Ascending aorta (tissue), 2 donors: Measurements from ENCODE around the gene MCM9. TPM values are rescaled to one million over a fixed set of nuclear protein-coding genes. Genes with fewer than 3 reads are reported as not detected.
"Not testable (repeated sequence)": the region's sequence is repeated elsewhere in the genome, so short reads cannot be mapped to it uniquely, and the experiment has no call there.

Experiments
- DNase-seq, 2 donors: peaks; one replicate each; pipeline ENCODE4 v3.0.0-alpha.2; 2019; ENCODE audit warnings: low spot score in 2 of 2
- H3K27ac ChIP-seq, 2 donors: fragments of 200-600 bp; sonication (generic); one replicate each; pipeline ENCODE4 v1.5.1; 2016 to 2017; ENCODE audit warnings: mild to moderate bottlenecking in 1 of 2
- H3K27me3 ChIP-seq: fragments of 200-600 bp; sonication (generic); one replicate; pipeline ENCODE4 v1.5.1; 2017
- H3K36me3 ChIP-seq, 2 donors: fragments of 200-600 bp; sonication (generic); one replicate each; pipeline ENCODE4 v1.5.1; 2016
- H3K4me1 ChIP-seq, 2 donors: fragments of 200-600 bp; sonication (generic); one replicate each; pipeline ENCODE4 v1.5.1; 2016 to 2017; ENCODE audit warnings: mild to moderate bottlenecking in 1 of 2
- H3K4me3 ChIP-seq, 2 donors: fragments of 200-600 bp; sonication (generic); one replicate each; pipeline ENCODE4 v1.5.1; 2016 to 2017; ENCODE audit warnings: mild to moderate bottlenecking in 1 of 2
- H3K9me3 ChIP-seq, 2 donors: fragments of 200-600 bp; sonication (generic); one replicate each; pipeline ENCODE4 v1.5.1; 2016
- CTCF ChIP-seq, 3 experiments: fragments of 200-600 bp in 2 of 3; fragments of 450-650 bp in 1 of 3; sonication (generic) in 2 of 3; IDR thresholded peaks; one replicate each; pipeline ENCODE4 v1.5.1; 2016 to 2019; ENCODE audit warnings: antibody characterized with exemption in 3 of 3, mild to moderate bottlenecking in 1 of 3, moderate library complexity in 1 of 3
- intact Hi-C: fragments of 100-400 bp; cut with DNase I; formaldehyde crosslinking; loops from one replicate; pipeline ENCODE4 v1.15.1; 2023
- total RNA-seq: library from RNA; depleted of rRNA; stranded (reverse); fragments of >200 nt; gene quantifications from one replicate; pipeline ENCODE4 v1.1.0, GENCODE V29; 2016

MCM9 gene
- total RNA-seq, 1 donor from 2014 or later, result 5.5 TPM

DNA sequence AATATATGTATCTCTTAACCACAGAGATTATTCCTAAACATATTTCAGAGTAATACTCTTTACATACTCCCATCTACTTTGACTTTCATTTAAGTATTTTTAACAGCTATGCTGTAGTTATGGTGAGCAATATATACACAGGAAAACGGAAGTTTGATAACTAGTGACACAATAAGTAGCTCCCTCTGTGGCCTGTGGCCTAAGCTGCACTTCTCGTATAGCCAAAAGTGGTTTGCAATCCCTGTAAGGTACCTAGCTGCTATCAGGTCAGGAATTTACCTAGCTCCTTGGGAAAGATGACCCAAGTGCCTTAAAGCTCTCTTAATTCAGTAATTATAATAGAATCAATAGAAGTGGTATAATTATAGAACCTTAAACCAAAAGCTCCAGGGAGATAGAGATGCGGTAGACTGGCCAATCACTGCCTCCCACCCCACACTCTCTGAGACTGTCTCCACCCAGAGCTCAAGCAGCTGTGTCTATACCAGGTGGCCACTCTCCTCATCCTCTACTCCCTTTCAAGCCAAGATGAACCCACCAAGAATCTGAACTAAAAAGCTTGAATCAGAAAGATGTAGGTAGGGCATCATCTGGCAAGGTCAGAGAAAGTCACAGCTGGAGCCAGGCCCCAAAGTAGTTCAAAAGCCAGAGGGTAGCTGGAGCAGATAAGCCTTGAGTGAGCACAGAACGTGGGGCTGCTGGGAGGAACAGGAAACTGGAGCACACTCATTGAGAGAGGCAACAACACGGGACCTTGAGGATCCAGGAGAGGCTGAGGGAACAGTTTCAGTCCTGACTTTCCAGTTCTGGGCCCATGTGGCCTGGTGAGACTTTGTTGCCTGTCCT lies 125.9 kb downstream of the MCM9 start:
- Histone ChIP-seq H3K9me3 (no peaks in the 10 kb centered on the region), H3K36me3 (peaks cover 0 to 6% of the 10 kb centered on the region in 2 donors), H3K27me3 (no peaks in the 10 kb centered on the region), H3K4me3 (no peak overlapping the region), H3K27ac (no peak overlapping the region), H3K4me1 (no peaks in the 10 kb centered on the region)
- no peak for DNase-seq
- intact Hi-C loops, result no loop called here
- no peak for TF ChIP-seq CTCF (IDR thresholded peaks at IDR 0.05)

DNA sequence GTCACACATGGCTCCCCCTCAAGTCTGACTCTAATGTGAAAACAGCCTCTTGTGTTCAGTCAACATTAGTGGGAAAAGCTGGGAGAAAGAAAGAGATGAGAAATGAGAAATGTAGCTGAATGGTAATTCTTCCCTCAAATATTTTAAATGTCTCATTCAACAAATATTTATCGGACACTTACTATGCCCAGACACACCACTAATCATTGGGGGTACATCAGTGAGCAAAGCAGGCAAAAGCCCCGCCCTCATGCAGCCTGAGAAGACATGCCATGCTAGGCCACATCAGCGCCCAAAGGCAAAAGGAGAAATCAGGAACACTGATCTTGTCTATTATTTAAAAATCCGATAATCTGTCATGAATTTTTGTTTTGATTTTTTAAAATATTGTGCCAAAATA lies 130.9 kb downstream of the MCM9 start:
- no peaks in the 10 kb centered on the region for H3K27me3 ChIP-seq
- TF ChIP-seq CTCF (IDR thresholded peaks at IDR 0.05), result no peak
- intact Hi-C loops, result loop anchor here (5.0 kb wide), 1 partner anchor 292 kb away; no protein-coding TSS in a partner anchor

GRCh38 chr6:118801257-118801656 lies 133.7 kb downstream of the MCM9 start:
- intact Hi-C loops, result loop anchor here (5.0 kb wide), 1 partner anchor 289 kb away; no protein-coding TSS in a partner anchor
- Histone ChIP-seq H3K36me3 (no peaks in the 10 kb centered on the region), H3K9me3 (no peaks in the 10 kb centered on the region), H3K4me3 (no peak overlapping the region), H3K27me3 (no peaks in the 10 kb centered on the region), H3K4me1 (peaks cover 0 to 3% of the 10 kb centered on the region in 2 donors), H3K27ac (no peak overlapping the region)
- no peak for DNase-seq
- TF ChIP-seq CTCF (IDR thresholded peaks at IDR 0.05), result no peak

More for the DNA sequence above, 130.9 kb downstream of the MCM9 start:
- no peak overlapping the region for H3K4me3 ChIP-seq
- no peaks in the 10 kb centered on the region for H3K36me3 ChIP-seq
- H3K4me1 ChIP-seq, result peaks cover 0 to 3% of the 10 kb centered on the region in 2 donors
- no peak overlapping the region for H3K27ac ChIP-seq
- no peaks in the 10 kb centered on the region for H3K9me3 ChIP-seq
- DNase-seq, result no peak

DNA sequence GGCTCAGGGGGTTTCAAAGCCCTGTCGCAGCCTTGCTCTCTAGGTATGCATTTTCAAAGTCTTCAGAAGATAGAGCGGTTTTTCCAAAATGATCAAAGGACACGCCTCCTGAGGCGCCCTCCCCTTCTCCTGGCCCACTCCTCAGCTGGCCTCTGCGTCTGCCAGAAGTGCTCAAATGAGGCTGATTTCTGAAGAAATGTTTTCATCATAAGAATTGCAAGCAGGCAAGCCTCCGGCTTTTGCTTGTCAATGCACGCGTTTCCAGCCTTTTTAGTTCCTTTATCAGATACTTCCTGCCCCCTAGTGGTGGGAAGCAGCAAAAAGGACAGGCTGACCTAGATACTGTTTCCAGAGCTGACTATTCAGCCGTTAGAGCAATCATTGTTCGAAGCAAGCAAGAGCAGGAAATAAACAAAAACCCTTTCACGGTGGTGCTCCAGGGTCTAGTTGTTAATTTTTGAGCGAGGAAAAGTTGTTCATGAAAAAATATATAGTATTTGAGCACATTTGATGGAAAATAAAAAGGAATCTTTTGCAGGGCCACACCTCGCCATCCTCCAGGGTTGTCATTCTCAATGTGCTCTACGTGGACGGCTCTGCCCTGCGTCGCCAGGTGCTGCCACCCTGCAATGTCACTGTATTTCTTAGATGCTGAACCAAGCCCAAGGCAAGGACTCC lies 134.4 kb downstream of the MCM9 start:
- Histone ChIP-seq H3K36me3 (no peaks in the 10 kb centered on the region), H3K4me1 (peaks cover 0 to 3% of the 10 kb centered on the region in 2 donors), H3K9me3 (no peaks in the 10 kb centered on the region), H3K27me3 (no peaks in the 10 kb centered on the region), H3K27ac (no peak overlapping the region), H3K4me3 (peak overlapping the region in 1 of 2 donors; percentile 23)
- peak; percentile 33 to 87 for DNase-seq
- intact Hi-C loops, result loop anchor here (5.0 kb wide), 1 partner anchor 288 kb away; no protein-coding TSS in a partner anchor
- TF ChIP-seq CTCF (IDR thresholded peaks at IDR 0.05), result peak; percentile 40 to 78 (median 78)

GRCh38 chr6:118799826-118800225 lies 135.1 kb downstream of the MCM9 start:
- no peak for TF ChIP-seq CTCF (IDR thresholded peaks at IDR 0.05)
- intact Hi-C loops, result loop anchor here (5.0 kb wide), 2 partner anchors 288 to 528 kb away; no protein-coding TSS in a partner anchor
- Histone ChIP-seq H3K4me1 (peaks cover 0 to 3% of the 10 kb centered on the region in 2 donors), H3K9me3 (no peaks in the 10 kb centered on the region), H3K4me3 (no peak overlapping the region), H3K27me3 (no peaks in the 10 kb centered on the region), H3K27ac (no peak overlapping the region), H3K36me3 (no peaks in the 10 kb centered on the region)
- DNase-seq, result no peak

DNA sequence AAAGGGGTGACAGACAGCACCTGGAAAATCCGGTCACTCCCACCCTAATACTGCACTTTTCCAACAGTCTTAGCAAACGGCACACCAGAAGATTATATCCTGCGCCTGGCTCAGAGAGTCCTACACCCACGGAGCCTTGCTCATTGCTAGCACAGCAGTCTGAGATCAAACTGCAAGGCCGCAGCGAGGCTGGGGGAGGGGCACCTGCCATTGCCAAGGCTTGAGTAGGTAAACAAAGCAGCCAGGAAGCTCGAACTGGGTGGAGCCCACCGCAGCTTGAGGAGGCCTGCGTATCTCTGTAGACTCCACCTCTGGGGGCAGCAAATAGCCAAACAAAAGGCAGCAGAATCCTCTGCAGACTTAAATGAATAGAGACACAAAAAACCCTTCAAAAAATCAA lies 138.4 kb downstream of the MCM9 start:
- DNase-seq, H3K27me3 ChIP-seq, H3K4me1 ChIP-seq, H3K4me3 ChIP-seq, H3K27ac ChIP-seq, H3K9me3 ChIP-seq, H3K36me3 ChIP-seq: not testable (repeated sequence)
- intact Hi-C loops, result loop anchor here (5.0 kb wide), 1 partner anchor 524 kb away; no protein-coding TSS in a partner anchor
